ENCODE measurements around the gene TNFRSF9. TPM values are rescaled to one million over a fixed set of nuclear protein-coding genes. Genes with fewer than 3 reads are reported as not detected.

The TNFRSF9 gene
- total and polyA plus RNA-seq, 2 experiments from 2014 or later, result not detected

GRCh38 chr1:7967651-7968050, 27.0 kb upstream of the TNFRSF9 start:
- H3K36me3 ChIP-seq (ENCODE audit: insufficient read depth), result peaks cover 78% of the 10 kb centered on the region
- H3K79me2 ChIP-seq (replicated peaks; ENCODE audit: insufficient read depth), result peaks cover 72% of the 10 kb centered on the region
- Mint-ChIP-seq H3K27ac (no peak overlapping the region), H3K36me3 (ENCODE audit: low read depth) (peaks cover 87% of the 10 kb centered on the region), H3K4me1 (peaks cover 2% of the 10 kb centered on the region; the same call in 1 of the 3 replicates), H3K9me3 (no peaks in the 10 kb centered on the region; the same call in 2 of the 3 replicates), H3K27me3 (ENCODE audit: insufficient read depth, low read depth, poor library complexity) (peaks cover 6% of the 10 kb centered on the region), H3K4me3 (no peak overlapping the region)
- no peak overlapping the region for H3K4me3 ChIP-seq
- H3K4me2 ChIP-seq, result no peak overlapping the region
- H3K27ac ChIP-seq (ENCODE audit: low read depth), result 0 out of 2 replicates have a peak overlapping the region, but pooled peaks have one; percentile 5
- peaks cover 27% of the 10 kb centered on the region for H4K20me1 ChIP-seq (replicated peaks; ENCODE audit: insufficient read depth)
- TF ChIP-seq NANOG (IDR thresholded peaks at IDR 0.05; ENCODE audit: borderline replicate concordance) (no peak), ZNF462 (CRISPR knock-in tag; IDR thresholded peaks at IDR 0.05) (no peak), JUNB (IDR thresholded peaks at IDR 0.05; ENCODE audit: unreplicated experiment) (no peak), ZNF114 (CRISPR knock-in tag; IDR thresholded peaks at IDR 0.05) (no peak), CREB1 (CRISPR knock-in tag; IDR thresholded peaks at IDR 0.05; ENCODE audit: low read depth) (no peak)
- TF ChIP-seq, protein P1, sequence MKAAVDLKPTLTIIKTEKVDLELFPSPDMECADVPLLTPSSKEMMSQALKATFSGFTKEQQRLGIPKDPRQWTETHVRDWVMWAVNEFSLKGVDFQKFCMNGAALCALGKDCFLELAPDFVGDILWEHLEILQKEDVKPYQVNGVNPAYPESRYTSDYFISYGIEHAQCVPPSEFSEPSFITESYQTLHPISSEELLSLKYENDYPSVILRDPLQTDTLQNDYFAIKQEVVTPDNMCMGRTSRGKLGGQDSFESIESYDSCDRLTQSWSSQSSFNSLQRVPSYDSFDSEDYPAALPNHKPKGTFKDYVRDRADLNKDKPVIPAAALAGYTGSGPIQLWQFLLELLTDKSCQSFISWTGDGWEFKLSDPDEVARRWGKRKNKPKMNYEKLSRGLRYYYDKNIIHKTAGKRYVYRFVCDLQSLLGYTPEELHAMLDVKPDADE (IDR thresholded peaks at IDR 0.05), result no peak
- TF ChIP-seq, protein P2, sequence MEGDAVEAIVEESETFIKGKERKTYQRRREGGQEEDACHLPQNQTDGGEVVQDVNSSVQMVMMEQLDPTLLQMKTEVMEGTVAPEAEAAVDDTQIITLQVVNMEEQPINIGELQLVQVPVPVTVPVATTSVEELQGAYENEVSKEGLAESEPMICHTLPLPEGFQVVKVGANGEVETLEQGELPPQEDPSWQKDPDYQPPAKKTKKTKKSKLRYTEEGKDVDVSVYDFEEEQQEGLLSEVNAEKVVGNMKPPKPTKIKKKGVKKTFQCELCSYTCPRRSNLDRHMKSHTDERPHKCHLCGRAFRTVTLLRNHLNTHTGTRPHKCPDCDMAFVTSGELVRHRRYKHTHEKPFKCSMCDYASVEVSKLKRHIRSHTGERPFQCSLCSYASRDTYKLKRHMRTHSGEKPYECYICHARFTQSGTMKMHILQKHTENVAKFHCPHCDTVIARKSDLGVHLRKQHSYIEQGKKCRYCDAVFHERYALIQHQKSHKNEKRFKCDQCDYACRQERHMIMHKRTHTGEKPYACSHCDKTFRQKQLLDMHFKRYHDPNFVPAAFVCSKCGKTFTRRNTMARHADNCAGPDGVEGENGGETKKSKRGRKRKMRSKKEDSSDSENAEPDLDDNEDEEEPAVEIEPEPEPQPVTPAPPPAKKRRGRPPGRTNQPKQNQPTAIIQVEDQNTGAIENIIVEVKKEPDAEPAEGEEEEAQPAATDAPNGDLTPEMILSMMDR (conservative IDR thresholded peaks at IDR 0.05; ENCODE audit: low read depth in 2 of 2), result no peak
- DNase-seq (ENCODE audit: low spot score), result no peak
- no peaks in the 10 kb centered on the region for H3K27me3 ChIP-seq (ENCODE audit: insufficient read depth)
- no peaks in the 10 kb centered on the region for H3K9me2 ChIP-seq (ENCODE audit: insufficient read depth)
- H3K4me1 ChIP-seq (ENCODE audit: insufficient read depth), result no peaks in the 10 kb centered on the region; the same call in 1 of the 2 replicates
- ATAC-seq, result no peak
- H3F3A ChIP-seq (replicated peaks; ENCODE audit: low read depth), result no peaks in the 10 kb centered on the region
- H2AFZ ChIP-seq, result no peak overlapping the region

Measured in GM23338 (cell line).